Kasumi-1 (cell line): Measurements from ENCODE around the gene TBX21.
A peak's percentile ranks its signal among the peaks of the same experiment; 100 is the strongest.

ENCODE experiments used
- DNase-seq, 2 experiments: peaks; one replicate each; lab custom pipeline; 2025; lab: John Stamatoyannopoulos, UW

Gene TBX21

GRCh38 chr17:47733047-47733673 is at the start of gene TBX21:
TBX21 (plus strand) TSS chr17:47733236; CDS start chr17:47733455, 219 bp downstream.
- DNase-seq, result peak; percentile 96

- DNase-seq, result no peak
These were observed 49.0 kb upstream of the TBX21 start for GRCh38 chr17:47684025-47684424.

GRCh38 chr17:47684535-47685193 is 48.4 kb upstream of the TBX21 start:
- DNase-seq, result no peak

- DNase-seq, result no peak
These were observed 47.3 kb upstream of the TBX21 start for GRCh38 chr17:47685556-47686275.

GRCh38 chr17:47686276-47686635 is 46.8 kb upstream of the TBX21 start:
- DNase-seq, result no peak

GRCh38 chr17:47686664-47687327 is 46.2 kb upstream of the TBX21 start:
- DNase-seq, result no peak

GRCh38 chr17:47687328-47687690 is 45.7 kb upstream of the TBX21 start:
- no peak for DNase-seq

- DNase-seq, result no peak
These were observed 45.3 kb upstream of the TBX21 start for GRCh38 chr17:47687748-47688147.

GRCh38 chr17:47690121-47690520 is 42.9 kb upstream of the TBX21 start:
- no peak for DNase-seq

- peak in 1 of 2 experiments; percentile 31 for DNase-seq
These were observed 40.7 kb upstream of the TBX21 start for GRCh38 chr17:47692137-47692894.

GRCh38 chr17:47692895-47693730 is 39.9 kb upstream of the TBX21 start:
- peak in 1 of 2 experiments; percentile 66 for DNase-seq

GRCh38 chr17:47693731-47694580 is 39.1 kb upstream of the TBX21 start, which contains the start of gene TBKBP1:
TBKBP1 (plus strand) TSS chr17:47694161; CDS start chr17:47696113, 1,952 bp downstream.
- DNase-seq, result peak; percentile 81 to 85

- DNase-seq, result peak; percentile 94
These were observed 38.2 kb upstream of the TBX21 start for GRCh38 chr17:47694581-47695428.

GRCh38 chr17:47695429-47696376 is 37.3 kb upstream of the TBX21 start:
- DNase-seq, result peak; percentile 98

- no peak for DNase-seq
These were observed 36.1 kb upstream of the TBX21 start for GRCh38 chr17:47696717-47697642.

GRCh38 chr17:47697906-47698711 is 34.9 kb upstream of the TBX21 start:
- DNase-seq, result no peak
